HepG2 (cell line): ENCODE measurements around the gene SCFD1. TPM values are rescaled to one million over a fixed set of nuclear protein-coding genes. Genes with fewer than 3 reads are reported as not detected.

ENCODE experiments used
- ATAC-seq: fragments of 200-7000 bp; cut with Tn5 transposase; 3 replicates; pipeline ENCODE4 v1.9.1; 2020; ENCODE audit warnings: mild to moderate bottlenecking, moderate library complexity
- BruUV-seq: library from RNA; stranded (reverse); fragments of 400-500 nt; replicated peaks from 2 replicates; lab custom pipeline; 2021; lab: Mats Ljungman, UMichigan
- CTCF ChIA-PET: fragments of 300-600 bp; formaldehyde crosslinking; extraction: SDS; loops from one replicate; lab custom pipeline; 2021; ENCODE audit warnings: low total read pairs, inconsistent platforms, low intra/inter-chr PET ratio; lab: Yijun Ruan, JAX
- POLR2A ChIA-PET: fragments of 350-600 bp; sonication (Branson Sonifier 250); formaldehyde crosslinking; loops from one replicate; lab custom pipeline; 2020; ENCODE audit warnings: antibody characterized with exemption, inconsistent platforms; lab: Yijun Ruan, JAX
- DNase-seq: peaks from one replicate; pipeline ENCODE4 v3.0.0-alpha.2; 2015; ENCODE audit warnings: low spot score
- FAIRE-seq: peaks from 3 replicates; lab custom pipeline; 2011; peaks lifted over from hg19 to GRCh38; lab: Jason Lieb, UNC
- H2AFZ ChIP-seq: one replicate; pipeline ENCODE4 v1.6.1; 2011; ENCODE audit warnings: low read length, inconsistent platforms
- H3K27ac ChIP-seq: fragments of 300-600 bp; 3 replicates; pipeline ENCODE4 v1.8.0; 2011; ENCODE audit warnings: mixed run types, mild to moderate bottlenecking, mixed read lengths, low read length, inconsistent platforms; ENCODE audit not compliant: insufficient read depth; ENCODE audit errors: extremely low read length
- H3K27me3 ChIP-seq, 2 experiments: fragments of 200-600 bp in 1 of 2; 2 replicates in 1 of 2; 3 replicates in 1 of 2; pipeline versions ENCODE4 v1.6.0 to v1.8.0; 2011; ENCODE audit warnings: low read length in 2 of 2, mild to moderate bottlenecking in 2 of 2, moderate library complexity in 2 of 2, inconsistent platforms in 1 of 2; ENCODE audit not compliant: insufficient read depth in 2 of 2, control insufficient read depth in 1 of 2
- H3K36me3 ChIP-seq, 2 experiments: fragments of 200-600 bp in 1 of 2; replicated peaks in 1 of 2; 2 replicates in 1 of 2; 3 replicates in 1 of 2; pipeline versions ENCODE4 v1.5.1 to v1.8.0; 2011; ENCODE audit warnings: low read length in 2 of 2, inconsistent platforms in 1 of 2; ENCODE audit not compliant: insufficient read depth in 2 of 2, control insufficient read depth in 1 of 2
- H3K4me1 ChIP-seq: 2 replicates; pipeline ENCODE4 v1.5.1; 2012; ENCODE audit warnings: low read length, inconsistent platforms; ENCODE audit not compliant: insufficient read depth
- H3K4me2 ChIP-seq: 2 replicates; pipeline ENCODE4 v1.6.0; 2011; ENCODE audit warnings: low read depth, low read length, inconsistent platforms
- H3K4me3 ChIP-seq, 3 experiments: fragments of 200-600 bp in 1 of 3; sonication (generic), shearing (Covaris generic) in 1 of 3; replicated peaks in 1 of 3; 2 replicates each; pipeline ENCODE4 v1.5.1; 2011 to 2016; ENCODE audit warnings: low read length in 3 of 3, inconsistent platforms in 2 of 3, low read depth in 2 of 3, mild to moderate bottlenecking in 2 of 3, control low read depth in 1 of 3, mixed read lengths in 1 of 3; ENCODE audit not compliant: insufficient read depth in 1 of 3
- H3K79me2 ChIP-seq: one replicate; pipeline ENCODE4 v1.6.1; 2011; ENCODE audit warnings: low read length, inconsistent platforms; ENCODE audit not compliant: insufficient read depth
- H3K9ac ChIP-seq: 2 replicates; pipeline ENCODE4 v1.6.0; 2011; ENCODE audit warnings: mild to moderate bottlenecking, low read depth, low read length, inconsistent platforms; ENCODE audit not compliant: insufficient read depth
- H3K9me3 ChIP-seq: 2 replicates; pipeline ENCODE4 v1.5.1; 2012; ENCODE audit warnings: mild to moderate bottlenecking, low read length
- H4K20me1 ChIP-seq: 2 replicates; pipeline ENCODE4 v1.6.0; 2011; ENCODE audit warnings: inconsistent platforms, mild to moderate bottlenecking, low read length, moderate library complexity; ENCODE audit not compliant: insufficient read depth
- DR1 ChIP-seq: sonication (generic); formaldehyde crosslinking; IDR thresholded peaks from 2 replicates; pipeline ENCODE4 v1.8.0; 2021; ENCODE audit warnings: mild to moderate bottlenecking, missing genetic modification reagents, inconsistent platforms
- EP300 ChIP-seq, 3 experiments: sonication (generic) in 1 of 3; formaldehyde crosslinking in 1 of 3; IDR thresholded peaks; 2 replicates each; pipeline versions ENCODE4 v1.5.1 to v1.6.1; 2011 to 2020; ENCODE audit warnings: low read depth in 2 of 3, low read length in 2 of 3, borderline replicate concordance in 1 of 3, improper control_type of control experiment in 1 of 3, mild to moderate bottlenecking in 1 of 3, missing genetic modification reagents in 1 of 3, moderate library complexity in 1 of 3
- GATA4 ChIP-seq: sonication (generic); IDR thresholded peaks from 2 replicates; pipeline ENCODE4 v1.6.1; 2016; ENCODE audit warnings: antibody characterized with exemption, low read depth, borderline replicate concordance
- KAT7 ChIP-seq: IDR thresholded peaks from 2 replicates; pipeline ENCODE4 v1.6.1; 2018; ENCODE audit warnings: borderline replicate concordance, missing compliant biosample characterization
- NKX3-1 ChIP-seq: sonication (generic); formaldehyde crosslinking; IDR thresholded peaks from 2 replicates; pipeline ENCODE4 v1.5.0; 2020; ENCODE audit warnings: missing genetic modification reagents
- POLR2G ChIP-seq: fragments of 200-400 bp; formaldehyde crosslinking; IDR thresholded peaks from 2 replicates; pipeline ENCODE4 v1.6.1; 2018; ENCODE audit warnings: mild to moderate bottlenecking, low read depth, low read length, moderate library complexity
- SRSF1 ChIP-seq: fragments of 200-400 bp; formaldehyde crosslinking; optimal IDR thresholded peaks from 2 replicates; pipeline ENCODE3; 2017; ENCODE audit warnings: mild to moderate bottlenecking, low read depth, low read length, moderate library complexity
- ZFAT ChIP-seq: sonication (generic); formaldehyde crosslinking; conservative IDR thresholded peaks from 2 replicates; pipeline ENCODE4 v1.8.1; 2023; ENCODE audit warnings: missing genetic modification reagents, inconsistent platforms
- ZFP41 ChIP-seq: sonication (generic); formaldehyde crosslinking; IDR thresholded peaks from 2 replicates; pipeline ENCODE4 v1.4.0; 2020; ENCODE audit warnings: mild to moderate bottlenecking, missing genetic modification reagents, borderline replicate concordance
- ZNF138 ChIP-seq: sonication (generic); formaldehyde crosslinking; IDR thresholded peaks from 2 replicates; pipeline ENCODE4 v1.5.0; 2020; ENCODE audit warnings: mild to moderate bottlenecking, low read depth, missing genetic modification reagents
- ZNF546 ChIP-seq: sonication (generic); formaldehyde crosslinking; conservative IDR thresholded peaks from 2 replicates; pipeline ENCODE4 v1.8.1; 2023; ENCODE audit warnings: mild to moderate bottlenecking, missing genetic modification reagents
- ZNF75D ChIP-seq: sonication (generic); formaldehyde crosslinking; IDR thresholded peaks from 2 replicates; pipeline ENCODE4 v1.8.1; 2023; ENCODE audit warnings: missing genetic modification reagents, mild to moderate bottlenecking, borderline replicate concordance
- ZXDC ChIP-seq: sonication (generic); formaldehyde crosslinking; IDR thresholded peaks from 2 replicates; pipeline ENCODE4 v1.5.0; 2020; ENCODE audit warnings: mild to moderate bottlenecking, missing genetic modification reagents
- WGBS: methylation state at CpG from one replicate; pipeline ENCODE4 v1.1.6; 2017; ENCODE audit warnings: low lambda C conversion rate; 5-methylcytosine and 5-hydroxymethylcytosine counted together
- in situ Hi-C: cut with HindIII; loops from 2 replicates; pipeline ENCODE4 v1.10.0; 2017; ENCODE audit warnings: low pct_unique_long_range_greater_than_20kb; ENCODE audit not compliant: extremely low pct_ligation_motif_present
- intact Hi-C: fragments of 100-400 bp; cut with micrococcal nuclease; formaldehyde crosslinking; loops from one replicate; pipeline ENCODE4 v1.10.0; 2022; ENCODE audit not compliant: unreplicated experiment
- polyA plus RNA-seq, 8 experiments: library from polyadenylated mRNA; depleted of rRNA in 3 of 8; stranded (reverse) in 7 of 8; unstranded in 1 of 8; fragments of >200 nt; fragmentation: Illumina TruSeq in 4 of 8; extraction: Trizol in 4 of 8; gene quantifications; 2 replicates each; pipeline versions ENCODE4 v1.2.1 to v1.2.3, GENCODE V29; 2011 to 2016; ENCODE audit warnings: low read depth in 4 of 8, missing spikeins in 1 of 8, mixed read lengths in 1 of 8; ENCODE audit not compliant: insufficient read depth in 1 of 8
- total RNA-seq, 5 experiments: library from RNA; depleted of rRNA; stranded (reverse); fragments of >200 nt; fragmentation: Illumina TruSeq; extraction: Trizol; gene quantifications; 2 replicates each; pipeline ENCODE4 v1.2.3, GENCODE V29; 2016; ENCODE audit warnings: low read depth in 1 of 5
- TF ChIP-seq, protein P1 (sequence below): sonication (generic); formaldehyde crosslinking; IDR thresholded peaks from 2 replicates; pipeline ENCODE4 v1.5.0; 2020; ENCODE audit warnings: mild to moderate bottlenecking, missing genetic modification reagents, moderate library complexity
- TF ChIP-seq, protein P2 (sequence below): sonication (generic); formaldehyde crosslinking; IDR thresholded peaks from 2 replicates; pipeline ENCODE4 v1.4.0; 2020; ENCODE audit warnings: mild to moderate bottlenecking, missing genetic modification reagents

Gene SCFD1
- total and polyA plus RNA-seq, 2 of the 13 experiments (the other 11 are each of a cell fraction or from before 2014, with no cell fraction given), result 235 to 256 TPM

GRCh38 chr14:30608533-30609006 is 13.5 kb upstream of the SCFD1 start:
- Histone ChIP-seq H3K9me3 (no peaks in the 10 kb centered on the region), H3K4me2 (no peak overlapping the region), H3K36me3 (peaks cover 13 to 66% of the 10 kb centered on the region in 2 experiments), H3K4me1 (no peaks in the 10 kb centered on the region)
- no peak for FAIRE-seq
- CTCF ChIA-PET, result no interaction called here
- TF ChIP-seq ZNF546, result no peak
- no peak for TF ChIP-seq NKX3-1
- 0 out of 2 replicates have a peak, but pooled peaks have one; percentile 25 for TF ChIP-seq ZNF75D (CRISPR knock-in tag)
- TF ChIP-seq GATA4, result no peak
- TF ChIP-seq, protein P1, sequence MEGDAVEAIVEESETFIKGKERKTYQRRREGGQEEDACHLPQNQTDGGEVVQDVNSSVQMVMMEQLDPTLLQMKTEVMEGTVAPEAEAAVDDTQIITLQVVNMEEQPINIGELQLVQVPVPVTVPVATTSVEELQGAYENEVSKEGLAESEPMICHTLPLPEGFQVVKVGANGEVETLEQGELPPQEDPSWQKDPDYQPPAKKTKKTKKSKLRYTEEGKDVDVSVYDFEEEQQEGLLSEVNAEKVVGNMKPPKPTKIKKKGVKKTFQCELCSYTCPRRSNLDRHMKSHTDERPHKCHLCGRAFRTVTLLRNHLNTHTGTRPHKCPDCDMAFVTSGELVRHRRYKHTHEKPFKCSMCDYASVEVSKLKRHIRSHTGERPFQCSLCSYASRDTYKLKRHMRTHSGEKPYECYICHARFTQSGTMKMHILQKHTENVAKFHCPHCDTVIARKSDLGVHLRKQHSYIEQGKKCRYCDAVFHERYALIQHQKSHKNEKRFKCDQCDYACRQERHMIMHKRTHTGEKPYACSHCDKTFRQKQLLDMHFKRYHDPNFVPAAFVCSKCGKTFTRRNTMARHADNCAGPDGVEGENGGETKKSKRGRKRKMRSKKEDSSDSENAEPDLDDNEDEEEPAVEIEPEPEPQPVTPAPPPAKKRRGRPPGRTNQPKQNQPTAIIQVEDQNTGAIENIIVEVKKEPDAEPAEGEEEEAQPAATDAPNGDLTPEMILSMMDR (CRISPR knock-in tag), result 0 out of 2 replicates have a peak, but pooled peaks have one; percentile 7
- TF ChIP-seq DR1 (CRISPR knock-in tag), result no peak
- no peak for TF ChIP-seq EP300 (IDR thresholded peaks at IDR 0.05; ENCODE audit: low read depth in 2 of 2, low read length in 2 of 2)
- TF ChIP-seq EP300 (CRISPR knock-in tag; IDR thresholded peaks at IDR 0.05; ENCODE audit: borderline replicate concordance), result no peak
- TF ChIP-seq SRSF1, result no peak
- no peak for TF ChIP-seq ZNF138 (CRISPR knock-in tag)
- TF ChIP-seq ZXDC (CRISPR knock-in tag), result no peak
- TF ChIP-seq POLR2G, result no peak
- no peak for TF ChIP-seq ZFAT (CRISPR knock-in tag)
- TF ChIP-seq KAT7, result no peak
- TF ChIP-seq, protein P2, sequence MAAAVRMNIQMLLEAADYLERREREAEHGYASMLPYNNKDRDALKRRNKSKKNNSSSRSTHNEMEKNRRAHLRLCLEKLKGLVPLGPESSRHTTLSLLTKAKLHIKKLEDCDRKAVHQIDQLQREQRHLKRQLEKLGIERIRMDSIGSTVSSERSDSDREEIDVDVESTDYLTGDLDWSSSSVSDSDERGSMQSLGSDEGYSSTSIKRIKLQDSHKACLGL, result no peak
- no peak for TF ChIP-seq ZFP41
- TF ChIP-seq, all 625 proteins: peak for 2
- in situ Hi-C loops (no loop called here), intact Hi-C loops (no loop called here)
- BruUV-seq, result no TSS peak
- WGBS, result 97% methylated on average over 5 of the region's 5 CpGs
- Histone ChIP-seq H3K27me3 (no peaks in the 10 kb centered on the region), H3K4me3 (no peak overlapping the region), H4K20me1 (no peaks in the 10 kb centered on the region), H3K27ac (no peak overlapping the region), H2AFZ (no peak overlapping the region), H3K9ac (no peak overlapping the region), H3K79me2 (no peaks in the 10 kb centered on the region)
- peak; percentile 37 for ATAC-seq
- DNase-seq, result no peak
- POLR2A ChIA-PET, result interaction anchor here (3.6 kb wide), 1 partner anchor 13 kb away, joined by 16 read pairs; the partner anchor contains the start of gene SCFD1
